ENCODE data around the gene ZNF503.

ZNF503 gene

DNA sequence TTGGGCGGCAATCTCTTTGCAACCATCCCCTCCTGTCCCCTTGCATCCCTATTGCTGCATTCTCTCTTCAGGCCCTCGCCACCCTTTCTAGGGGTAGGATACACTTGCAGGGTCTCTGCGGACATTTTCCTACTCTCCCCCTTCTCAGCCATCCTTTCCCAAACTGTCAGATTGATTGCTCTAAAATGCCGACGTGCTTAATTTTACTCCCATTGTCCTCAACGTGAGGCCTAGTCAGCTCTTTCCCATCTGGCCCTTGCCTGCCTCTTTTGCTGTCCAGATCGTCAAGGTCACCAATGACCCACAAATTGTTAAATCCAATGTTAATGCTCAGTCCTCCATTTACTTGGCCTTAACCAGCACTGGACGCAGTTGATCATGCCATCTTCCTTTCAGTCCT, 17.1 kb upstream of the ZNF503 start:
- CTCF ChIA-PET, result no interaction called here

DNA sequence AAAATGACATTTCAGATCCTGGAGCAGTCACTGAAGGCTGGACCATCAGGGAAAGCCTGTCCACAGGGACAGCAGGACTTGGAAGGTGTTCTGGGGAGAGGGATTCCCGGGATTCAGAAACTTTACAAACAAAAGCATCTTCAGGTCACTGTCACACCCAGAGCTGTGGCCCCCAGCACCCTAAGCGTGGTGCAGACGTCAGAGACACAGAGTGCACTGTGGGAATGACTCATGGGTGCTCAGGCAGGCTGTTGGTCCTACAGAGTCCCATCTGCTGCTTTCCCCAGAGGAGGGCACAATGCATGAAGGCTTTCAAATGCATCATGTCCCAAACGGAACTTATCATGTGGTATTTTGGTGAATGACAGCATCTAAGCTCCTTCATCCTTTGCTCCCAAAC, 16.7 kb upstream of the ZNF503 start:
- no peak overlapping the region for H3K27ac ChIP-seq
- TF ChIP-seq, protein P1, sequence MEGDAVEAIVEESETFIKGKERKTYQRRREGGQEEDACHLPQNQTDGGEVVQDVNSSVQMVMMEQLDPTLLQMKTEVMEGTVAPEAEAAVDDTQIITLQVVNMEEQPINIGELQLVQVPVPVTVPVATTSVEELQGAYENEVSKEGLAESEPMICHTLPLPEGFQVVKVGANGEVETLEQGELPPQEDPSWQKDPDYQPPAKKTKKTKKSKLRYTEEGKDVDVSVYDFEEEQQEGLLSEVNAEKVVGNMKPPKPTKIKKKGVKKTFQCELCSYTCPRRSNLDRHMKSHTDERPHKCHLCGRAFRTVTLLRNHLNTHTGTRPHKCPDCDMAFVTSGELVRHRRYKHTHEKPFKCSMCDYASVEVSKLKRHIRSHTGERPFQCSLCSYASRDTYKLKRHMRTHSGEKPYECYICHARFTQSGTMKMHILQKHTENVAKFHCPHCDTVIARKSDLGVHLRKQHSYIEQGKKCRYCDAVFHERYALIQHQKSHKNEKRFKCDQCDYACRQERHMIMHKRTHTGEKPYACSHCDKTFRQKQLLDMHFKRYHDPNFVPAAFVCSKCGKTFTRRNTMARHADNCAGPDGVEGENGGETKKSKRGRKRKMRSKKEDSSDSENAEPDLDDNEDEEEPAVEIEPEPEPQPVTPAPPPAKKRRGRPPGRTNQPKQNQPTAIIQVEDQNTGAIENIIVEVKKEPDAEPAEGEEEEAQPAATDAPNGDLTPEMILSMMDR (conservative IDR thresholded peaks at IDR 0.05; ENCODE audit: low read depth), result no peak
- ChIA-PET POLR2A (ENCODE audit: low non-redundant PET) (no interaction called here), CTCF (no interaction called here)
- no peak for DNase-seq (ENCODE audit: low spot score)

More for the DNA sequence above, 17.1 kb upstream of the ZNF503 start:
- H3K27ac ChIP-seq, result no peak overlapping the region
- no peak for DNase-seq (ENCODE audit: low spot score)
- TF ChIP-seq, protein P1 (conservative IDR thresholded peaks at IDR 0.05; ENCODE audit: low read depth), result no peak
- POLR2A ChIA-PET (ENCODE audit: low non-redundant PET), result no interaction called here

DNA sequence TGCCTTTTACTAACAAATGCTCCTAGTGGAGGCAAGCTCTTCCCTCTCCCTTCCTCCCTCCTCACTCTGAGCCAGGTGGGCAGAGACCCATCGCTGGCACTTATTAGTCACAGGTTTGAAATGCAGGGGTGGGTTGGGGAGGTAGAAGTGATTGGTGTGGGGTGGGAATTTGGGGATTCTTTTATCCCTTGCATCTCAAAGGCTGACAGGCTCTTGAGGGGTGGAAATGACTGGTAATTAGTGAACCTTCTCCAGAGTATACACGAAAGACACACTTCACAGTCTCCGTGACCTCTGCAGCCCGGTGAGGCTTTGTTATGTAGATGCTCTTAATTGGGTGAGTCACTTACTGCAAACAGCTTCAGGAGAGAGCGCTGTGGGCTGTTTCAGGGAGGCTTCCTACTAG, 16.0 kb upstream of the ZNF503 start:
- DNase-seq (ENCODE audit: low spot score), result peak; percentile 34
- ChIA-PET POLR2A (ENCODE audit: low non-redundant PET) (no interaction called here), CTCF (interaction anchor here (0.7 kb wide), 2 partner anchors 16 to 543 kb away, joined by 3 read pairs; partner anchors contain the start of gene ZNF503)
- no peak overlapping the region for H3K27ac ChIP-seq
- TF ChIP-seq, protein P1 (conservative IDR thresholded peaks at IDR 0.05; ENCODE audit: low read depth), result no peak

DNA sequence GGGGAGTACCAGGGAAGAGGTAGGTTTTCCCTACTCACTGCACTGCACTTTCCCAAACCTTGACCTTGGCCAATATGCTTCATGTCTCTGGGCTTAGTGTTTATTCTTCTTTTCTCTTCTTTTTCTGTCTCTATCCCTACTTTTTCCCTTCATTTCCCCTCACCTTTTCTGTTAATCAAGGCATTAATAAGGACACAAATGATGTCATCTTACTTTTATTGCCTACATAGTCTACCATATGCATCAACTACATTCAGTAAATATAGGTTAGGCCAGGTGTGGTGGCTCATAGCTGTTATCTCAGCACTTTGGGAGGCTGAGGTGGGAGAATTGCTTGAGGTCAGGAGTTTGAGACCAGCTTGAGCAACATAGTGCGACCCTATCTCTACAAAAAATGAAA, 13.0 kb upstream of the ZNF503 start:
- TF ChIP-seq, protein P1 (conservative IDR thresholded peaks at IDR 0.05; ENCODE audit: low read depth), result no peak
- no peak for DNase-seq (ENCODE audit: low spot score)
- ChIA-PET POLR2A (ENCODE audit: low non-redundant PET) (no interaction called here), CTCF (no interaction called here)
- H3K27ac ChIP-seq, result no peak overlapping the region

DNA sequence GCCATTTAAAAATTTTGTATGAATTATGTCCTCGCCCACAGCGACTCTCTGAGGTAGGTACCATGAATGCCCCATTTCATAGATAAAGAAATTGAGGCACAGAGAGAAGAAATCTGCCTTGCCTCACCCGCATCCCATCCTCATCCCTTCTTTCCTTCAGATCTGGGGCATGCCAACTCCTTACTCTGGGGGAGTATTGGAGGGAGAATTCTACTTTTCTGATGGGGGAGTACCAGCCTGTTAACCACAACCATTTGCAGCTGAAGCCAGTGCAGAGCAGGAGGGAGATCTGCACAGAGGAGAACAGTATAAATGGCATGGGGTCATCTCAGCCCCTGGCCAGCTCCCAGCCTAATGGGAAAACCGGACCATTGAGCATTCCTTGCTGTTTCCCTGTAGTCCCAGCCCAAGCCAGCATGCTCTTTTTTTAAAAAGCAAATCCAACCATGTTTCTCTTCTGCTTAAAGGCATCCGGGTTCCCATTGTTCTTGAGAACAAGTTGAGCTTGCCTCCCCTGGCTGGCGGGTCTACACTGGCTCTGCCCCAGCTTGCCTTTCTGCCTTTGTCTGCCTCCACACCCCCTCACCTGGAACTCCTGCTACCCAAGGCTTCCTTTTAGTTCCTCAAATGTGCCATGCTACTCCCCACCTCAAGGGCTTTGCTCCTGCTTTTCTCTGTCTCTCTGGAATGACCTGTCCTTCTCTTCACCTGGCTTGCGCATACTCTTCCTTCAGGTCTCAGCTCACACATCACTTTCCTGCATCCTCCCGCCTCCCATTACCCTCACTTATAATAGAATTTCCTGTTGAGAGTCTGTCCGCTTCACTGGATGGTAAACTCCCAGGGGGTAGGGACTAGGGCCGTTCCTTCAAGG, 8.8 kb upstream of the ZNF503 start:
- CTCF ChIA-PET, result no interaction called here
- TF ChIP-seq, protein P1 (conservative IDR thresholded peaks at IDR 0.05; ENCODE audit: low read depth), result no peak
- no peak for DNase-seq (ENCODE audit: low spot score)
- H3K27ac ChIP-seq, result peak overlapping the region; percentile 73; the same call in 1 of the 2 replicates
- POLR2A ChIA-PET (ENCODE audit: low non-redundant PET), result interaction anchor here (0.6 to 1.4 kb wide), 2 partner anchors 10 to 791 kb away, joined by 3 to 4 read pairs; partner anchors contain the start of gene ZNF503

DNA sequence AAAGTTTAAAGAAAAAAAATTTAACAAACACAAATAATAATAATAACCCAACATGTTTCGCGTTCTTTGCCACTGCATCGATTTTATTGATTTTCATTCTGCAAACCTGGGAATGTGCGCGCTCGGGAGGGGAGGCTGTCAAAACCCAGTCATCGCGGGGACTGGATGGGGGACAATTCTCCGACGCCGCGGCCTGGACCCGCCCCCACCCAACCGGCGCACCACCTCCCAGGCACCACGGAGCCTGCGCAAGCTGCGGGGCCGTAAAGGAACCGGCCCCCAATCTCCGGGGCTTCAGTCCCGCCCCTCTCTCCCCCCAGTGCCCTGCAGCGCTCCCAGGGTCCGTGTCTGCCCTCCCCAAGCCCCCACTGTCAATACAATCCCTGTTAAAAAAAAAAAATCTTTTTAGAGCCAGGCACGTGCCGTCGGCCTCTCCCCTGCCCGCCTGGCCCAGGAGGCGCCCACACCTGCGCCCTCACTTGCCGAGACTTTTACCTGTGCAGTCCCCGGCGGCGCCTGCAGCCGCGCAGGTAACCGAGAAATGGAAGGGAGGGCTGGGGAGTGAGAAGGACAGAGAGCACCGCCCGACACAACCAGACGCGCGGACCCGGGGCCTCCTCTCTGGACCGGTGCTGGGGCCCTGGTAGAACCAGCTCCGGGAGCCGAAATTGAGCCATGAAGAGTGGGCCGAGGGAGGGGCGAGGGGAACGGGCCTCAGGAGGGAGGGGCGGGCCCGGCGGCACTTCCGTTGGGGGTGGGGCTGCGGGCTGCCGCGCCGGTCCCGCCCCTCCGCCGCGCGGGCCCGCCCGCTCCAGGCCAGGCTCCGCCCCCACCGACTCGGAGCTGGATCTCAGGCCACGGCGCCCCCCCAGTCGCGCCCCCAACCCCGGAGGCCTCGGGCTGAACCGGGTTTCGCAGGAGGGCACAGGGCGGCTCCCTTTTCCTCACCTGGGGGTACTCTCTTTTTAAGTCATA, 7.6 kb upstream of the ZNF503 start:
- peak; percentile 87 for DNase-seq (ENCODE audit: low spot score)
- TF ChIP-seq, protein P1 (conservative IDR thresholded peaks at IDR 0.05; ENCODE audit: low read depth), result no peak
- ChIA-PET POLR2A (ENCODE audit: low non-redundant PET) (interaction anchor here (0.5 to 1.4 kb wide), 7 partner anchors 8 to 793 kb away, joined by 3 to 8 read pairs (median 4); partner anchors contain the start of gene ZNF503), CTCF (interaction anchor here (0.6 to 0.9 kb wide), 5 partner anchors 9 to 962 kb away, joined by 3 to 5 read pairs (median 3); partner anchors contain the start of gene LRMDA)
- peak overlapping the region; percentile 73 for H3K27ac ChIP-seq
